Measurements from ENCODE around the gene PAFAH2.
"Not testable (repeated sequence)": the region's sequence is repeated elsewhere in the genome, so short reads cannot be mapped to it uniquely, and the experiment has no call there.

The PAFAH2 gene

DNA sequence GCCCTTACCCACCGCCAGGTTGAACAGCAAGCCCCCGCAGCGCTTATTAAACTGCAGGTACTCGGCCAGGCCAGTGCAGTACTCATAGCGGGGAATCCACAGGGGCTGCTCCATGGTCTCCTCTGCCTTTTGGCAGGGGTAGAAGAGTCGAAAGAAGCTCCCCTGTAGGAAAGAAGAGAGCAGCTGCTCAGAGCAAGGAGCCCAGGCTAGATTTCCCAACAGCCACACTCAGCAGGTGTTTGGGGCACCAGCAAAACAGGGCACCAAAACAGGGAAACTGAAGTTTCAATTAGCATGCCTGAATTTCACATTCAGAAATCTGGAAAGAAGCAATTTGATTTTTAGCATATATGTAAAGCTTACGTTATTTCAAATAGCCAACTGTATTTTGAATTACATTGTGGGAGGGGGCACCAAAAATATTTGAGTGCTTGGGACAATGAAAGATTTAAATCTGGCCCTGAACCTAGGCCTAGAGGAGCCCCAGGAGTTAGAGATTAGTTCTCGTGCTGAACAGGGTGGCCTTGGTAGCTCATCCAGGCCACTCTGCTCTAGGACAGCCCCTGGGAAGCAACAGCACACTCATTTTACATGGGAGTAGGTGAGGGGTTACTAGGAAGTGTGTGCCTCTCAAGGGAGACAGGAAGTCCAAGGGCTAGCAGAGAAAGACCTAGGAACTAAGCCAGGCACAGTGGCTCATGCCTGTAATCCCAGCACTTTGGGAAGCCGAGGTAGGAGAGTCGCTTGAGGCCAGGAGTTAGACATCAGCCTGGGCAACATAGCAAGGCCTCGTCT lies 8.2 kb downstream of the PAFAH2 start:
- Mint-ChIP-seq H3K9me3 (no peaks in the 10 kb centered on the region), H3K4me3 (peak overlapping the region; percentile 62), H3K36me3 (peaks cover 26% of the 10 kb centered on the region)

GRCh38 chr1:25987951-25988350 lies 9.9 kb downstream of the PAFAH2 start:
- peaks cover 40% of the 10 kb centered on the region for H3K36me3 Mint-ChIP-seq

More for the DNA sequence above, 8.2 kb downstream of the PAFAH2 start:
- H3K27ac Mint-ChIP-seq: peak overlapping the region; percentile 85
- DNase-seq (ENCODE audit: low spot score in 2 of 2) (no peak), ATAC-seq (peak; percentile 9)
- peaks cover 65% of the 10 kb centered on the region for H3K4me1 Mint-ChIP-seq

GRCh38 chr1:25986773-25987172 lies 11.1 kb downstream of the PAFAH2 start:
- ATAC-seq; H3K9me3 Mint-ChIP-seq; H3K27ac Mint-ChIP-seq; H3K4me3 Mint-ChIP-seq; DNase-seq (ENCODE audit: low spot score in 2 of 2): not testable (repeated sequence)
- Mint-ChIP-seq H3K36me3 (peaks cover 52% of the 10 kb centered on the region), H3K4me1 (peaks cover 39% of the 10 kb centered on the region)

More at GRCh38 chr1:25987951-25988350, 9.9 kb downstream of the PAFAH2 start:
- DNase-seq (ENCODE audit: low spot score in 2 of 2) (no peak), ATAC-seq (no peak)
- peak overlapping the region; percentile 85 for H3K27ac Mint-ChIP-seq
- H3K4me1 Mint-ChIP-seq: peaks cover 50% of the 10 kb centered on the region
- H3K9me3 Mint-ChIP-seq: no peaks in the 10 kb centered on the region
- no peak overlapping the region for H3K4me3 Mint-ChIP-seq

GRCh38 chr1:25985670-25986069 lies 12.2 kb downstream of the PAFAH2 start:
- DNase-seq (ENCODE audit: low spot score in 2 of 2): no peak
- Mint-ChIP-seq H3K27ac (peak overlapping the region; percentile 45), H3K4me3 (no peak overlapping the region), H3K4me1 (peaks cover 32% of the 10 kb centered on the region), H3K36me3 (peaks cover 63% of the 10 kb centered on the region), H3K9me3 (no peaks in the 10 kb centered on the region)
- no peak for ATAC-seq

- Mint-ChIP-seq H3K4me1 (peaks cover 28% of the 10 kb centered on the region), H3K4me3 (no peak overlapping the region), H3K27ac (peak overlapping the region; percentile 45), H3K36me3 (peaks cover 65% of the 10 kb centered on the region), H3K9me3 (no peaks in the 10 kb centered on the region)
- DNase-seq (ENCODE audit: low spot score in 2 of 2): no peak
- ATAC-seq: no peak
Observed at GRCh38 chr1:25985171-25985570, 12.7 kb downstream of the PAFAH2 start.

DNA sequence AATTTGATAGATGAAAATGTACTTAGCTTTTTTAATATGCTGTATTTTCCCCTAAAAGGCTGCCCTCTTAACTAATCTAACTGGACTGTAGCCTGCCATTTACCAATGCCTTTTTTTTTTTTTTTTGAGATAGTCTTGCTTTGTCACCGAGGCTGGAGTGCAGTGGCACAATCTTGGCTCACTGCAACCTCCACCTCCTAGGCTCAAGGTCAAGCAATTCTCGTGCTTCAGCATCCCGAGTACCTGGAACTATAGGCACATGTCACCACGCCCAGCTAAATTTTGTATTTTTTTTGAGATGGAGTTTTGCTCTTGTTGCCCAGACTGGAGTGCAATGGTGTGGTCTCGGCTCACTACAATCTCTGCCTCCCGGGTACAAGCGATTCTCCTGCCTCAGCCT lies 18.7 kb downstream of the PAFAH2 start:
- no peak for DNase-seq (ENCODE audit: low spot score in 2 of 2)
- H3K27ac Mint-ChIP-seq: no peak overlapping the region
- no peaks in the 10 kb centered on the region for H3K4me1 Mint-ChIP-seq
- H3K4me3 Mint-ChIP-seq: no peak overlapping the region
- no peak for ATAC-seq
- no peaks in the 10 kb centered on the region for H3K9me3 Mint-ChIP-seq
- peaks cover 90% of the 10 kb centered on the region for H3K36me3 Mint-ChIP-seq

- peak overlapping the region; percentile 18 for H3K27ac Mint-ChIP-seq
- no peak for DNase-seq (ENCODE audit: low spot score in 2 of 2)
Observed at GRCh38 chr1:25978403-25978802, 19.5 kb downstream of the PAFAH2 start.

GRCh38 chr1:25977801-25978200 lies 20.1 kb downstream of the PAFAH2 start:
- Mint-ChIP-seq H3K27ac (no peak overlapping the region), H3K36me3 (peaks cover 90% of the 10 kb centered on the region)
- DNase-seq (ENCODE audit: low spot score in 2 of 2): no peak

More at GRCh38 chr1:25978403-25978802, 19.5 kb downstream of the PAFAH2 start:
- ATAC-seq: no peak
- H3K4me1 Mint-ChIP-seq: no peaks in the 10 kb centered on the region
- no peak overlapping the region for H3K4me3 Mint-ChIP-seq
- no peaks in the 10 kb centered on the region for H3K9me3 Mint-ChIP-seq
- peaks cover 90% of the 10 kb centered on the region for H3K36me3 Mint-ChIP-seq

GRCh38 chr1:25973610-25974321 lies 24.1 kb downstream of the PAFAH2 start:
- peaks cover 14% of the 10 kb centered on the region for H3K4me1 Mint-ChIP-seq
- H3K36me3 Mint-ChIP-seq: peaks cover 87% of the 10 kb centered on the region
- H3K4me3 Mint-ChIP-seq: no peak overlapping the region
- peak overlapping the region; percentile 85 for H3K27ac Mint-ChIP-seq
- no peaks in the 10 kb centered on the region for H3K9me3 Mint-ChIP-seq
- ATAC-seq (no peak), DNase-seq (ENCODE audit: low spot score in 2 of 2) (no peak)

More at GRCh38 chr1:25977801-25978200, 20.1 kb downstream of the PAFAH2 start:
- Mint-ChIP-seq H3K4me3 (no peak overlapping the region), H3K9me3 (no peaks in the 10 kb centered on the region), H3K4me1 (no peaks in the 10 kb centered on the region)
- no peak for ATAC-seq

DNA sequence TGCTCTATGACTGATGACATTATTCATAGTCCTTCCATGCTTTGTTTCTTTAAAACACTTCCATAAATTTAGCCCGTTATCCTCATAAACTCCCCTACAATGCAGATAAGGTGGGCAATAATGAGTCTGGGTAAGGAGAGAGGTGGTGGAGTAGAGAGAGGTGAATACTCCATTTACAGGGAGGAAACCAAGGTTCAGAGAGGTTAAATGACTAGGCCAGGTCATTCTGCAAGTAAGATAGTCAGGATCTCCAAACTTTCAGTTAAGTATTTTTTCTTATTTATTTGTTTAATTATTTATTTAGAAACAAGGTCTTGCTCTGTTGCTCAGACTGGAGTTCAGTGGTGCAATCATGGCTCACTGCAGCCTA lies 26.1 kb downstream of the PAFAH2 start:
- Mint-ChIP-seq H3K27ac (peak overlapping the region; percentile 85), H3K9me3 (no peaks in the 10 kb centered on the region), H3K4me3 (peak overlapping the region; percentile 2), H3K4me1 (peaks cover 23% of the 10 kb centered on the region), H3K36me3 (peaks cover 83% of the 10 kb centered on the region)
- no peak for DNase-seq (ENCODE audit: low spot score in 2 of 2)
- ATAC-seq: no peak

DNA sequence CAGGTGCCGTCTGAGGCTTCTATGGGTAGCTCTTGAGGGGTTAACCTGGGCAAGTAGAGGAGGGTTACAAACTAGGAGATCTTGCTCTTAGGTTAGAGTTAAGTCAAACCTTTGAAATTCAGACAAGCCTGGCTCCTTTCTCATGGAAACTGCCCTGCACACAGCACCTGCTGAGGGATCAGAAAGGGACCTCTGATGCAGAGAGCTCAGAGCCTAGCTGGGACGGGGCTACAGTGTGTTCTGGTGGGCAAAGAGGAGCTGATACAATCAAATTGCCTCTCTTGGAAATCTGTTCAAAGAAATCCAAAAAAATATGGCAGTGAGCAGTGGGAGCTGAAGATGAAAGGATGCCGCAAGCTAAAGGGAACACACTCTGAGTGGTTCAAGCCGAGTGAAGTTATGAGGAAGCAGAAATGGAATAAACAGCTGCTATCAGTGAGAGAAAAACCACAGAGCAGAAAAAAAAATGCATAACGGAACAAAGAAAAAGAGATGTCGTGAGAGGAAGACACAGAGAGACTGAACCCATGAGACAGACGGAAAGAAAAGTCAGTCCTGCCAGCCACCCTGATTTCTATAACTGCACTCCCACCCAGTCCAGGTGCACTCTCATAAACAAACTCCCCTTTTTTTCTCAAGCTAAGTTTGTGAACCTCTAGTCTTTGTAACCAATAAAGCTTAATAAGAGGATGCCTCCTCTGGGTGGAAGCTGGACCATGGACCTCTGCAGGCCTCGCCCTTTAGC lies 26.6 kb downstream of the PAFAH2 start:
- no peaks in the 10 kb centered on the region for H3K9me3 Mint-ChIP-seq
- H3K4me3 Mint-ChIP-seq: peak overlapping the region; percentile 2
- peak overlapping the region; percentile 85 for H3K27ac Mint-ChIP-seq
- DNase-seq (ENCODE audit: low spot score in 2 of 2) (no peak), ATAC-seq (peak; percentile 53)
- peaks cover 83% of the 10 kb centered on the region for H3K36me3 Mint-ChIP-seq
- peaks cover 24% of the 10 kb centered on the region for H3K4me1 Mint-ChIP-seq

DNA sequence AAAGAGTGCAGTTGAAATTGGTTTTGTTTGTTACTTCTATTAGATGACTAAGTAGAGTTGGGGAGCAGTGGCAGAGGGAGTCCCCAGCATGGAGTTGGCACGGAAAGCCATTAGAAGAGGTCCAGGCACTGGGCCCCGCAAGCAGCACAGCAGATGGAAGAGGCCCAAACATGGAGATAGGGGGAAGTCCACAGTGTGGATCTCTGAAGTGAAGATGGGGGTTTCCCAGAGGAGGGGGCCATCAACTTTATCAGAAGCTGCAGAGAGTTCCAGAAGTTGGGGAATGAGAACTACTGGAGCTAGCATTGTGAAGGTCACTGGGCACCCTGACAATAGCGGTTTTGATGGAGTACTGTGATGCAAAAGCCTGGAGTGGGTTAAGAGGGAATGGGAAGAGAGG lies 30.6 kb downstream of the PAFAH2 start:
- no peaks in the 10 kb centered on the region for H3K9me3 Mint-ChIP-seq
- no peak for DNase-seq (ENCODE audit: low spot score in 2 of 2)
- H3K4me3 Mint-ChIP-seq: no peak overlapping the region
- no peak for ATAC-seq
- peak overlapping the region; percentile 71 for H3K27ac Mint-ChIP-seq
- peaks cover 81% of the 10 kb centered on the region for H3K36me3 Mint-ChIP-seq
- H3K4me1 Mint-ChIP-seq: peaks cover 30% of the 10 kb centered on the region

DNA sequence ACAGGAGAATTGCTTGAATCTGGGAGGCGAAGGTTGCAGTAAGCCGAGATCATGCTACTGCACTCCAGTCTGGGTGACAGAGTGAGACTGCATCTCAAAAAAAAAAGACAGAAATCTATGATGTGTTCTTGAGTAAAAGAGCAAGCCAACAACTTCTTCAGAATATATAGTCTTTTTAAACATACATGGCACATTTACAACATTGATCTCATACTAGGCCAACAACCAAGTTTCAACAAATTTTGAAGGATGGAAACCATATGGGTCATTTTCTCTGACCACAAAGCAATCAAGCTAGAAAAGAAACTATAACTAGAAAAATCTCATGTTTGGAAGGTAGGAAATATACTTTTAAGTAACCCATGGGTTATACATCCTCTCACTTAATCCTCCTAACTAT lies 38.3 kb downstream of the PAFAH2 start:
- peaks cover 8% of the 10 kb centered on the region for H3K4me1 Mint-ChIP-seq
- peaks cover 68% of the 10 kb centered on the region for H3K36me3 Mint-ChIP-seq
- DNase-seq (ENCODE audit: low spot score in 2 of 2) (no peak), ATAC-seq (no peak)
- H3K4me3 Mint-ChIP-seq: no peak overlapping the region
- H3K27ac Mint-ChIP-seq: peak overlapping the region; percentile 70
- no peaks in the 10 kb centered on the region for H3K9me3 Mint-ChIP-seq

GRCh38 chr1:25958465-25958864 lies 39.4 kb downstream of the PAFAH2 start:
- Mint-ChIP-seq H3K4me3 (no peak overlapping the region), H3K27ac (no peak overlapping the region), H3K4me1 (peaks cover 13% of the 10 kb centered on the region), H3K9me3 (no peaks in the 10 kb centered on the region), H3K36me3 (peaks cover 62% of the 10 kb centered on the region)
- no peak for DNase-seq (ENCODE audit: low spot score in 2 of 2)
- no peak for ATAC-seq

GRCh38 chr1:25955553-25955952 lies 42.3 kb downstream of the PAFAH2 start:
- Mint-ChIP-seq H3K27ac (no peak overlapping the region), H3K36me3 (peaks cover 33% of the 10 kb centered on the region)

More at GRCh38 chr1:25955553-25955952, 42.3 kb downstream of the PAFAH2 start:
- Mint-ChIP-seq H3K4me1 (peaks cover 16% of the 10 kb centered on the region), H3K9me3 (no peaks in the 10 kb centered on the region), H3K4me3 (no peak overlapping the region)
- no peak for DNase-seq (ENCODE audit: low spot score in 2 of 2)
- no peak for ATAC-seq

All from stimulated activated effector memory CD8-positive, alpha-beta T cell treated with anti-CD3 and anti-CD28 coated beads, Interleukin-12 subunit alpha, Interleukin-12 subunit beta, amount 100 ng/mL, for 72 hours (primary cell).